ENCODE data around the gene RASSF7.

Gene RASSF7

GRCh38 chr11:595400-595799 is 34.6 kb downstream of the RASSF7 start:
- DNase-seq (ENCODE audit: extremely low read depth, low read depth): no peak
- TF ChIP-seq, protein P1, sequence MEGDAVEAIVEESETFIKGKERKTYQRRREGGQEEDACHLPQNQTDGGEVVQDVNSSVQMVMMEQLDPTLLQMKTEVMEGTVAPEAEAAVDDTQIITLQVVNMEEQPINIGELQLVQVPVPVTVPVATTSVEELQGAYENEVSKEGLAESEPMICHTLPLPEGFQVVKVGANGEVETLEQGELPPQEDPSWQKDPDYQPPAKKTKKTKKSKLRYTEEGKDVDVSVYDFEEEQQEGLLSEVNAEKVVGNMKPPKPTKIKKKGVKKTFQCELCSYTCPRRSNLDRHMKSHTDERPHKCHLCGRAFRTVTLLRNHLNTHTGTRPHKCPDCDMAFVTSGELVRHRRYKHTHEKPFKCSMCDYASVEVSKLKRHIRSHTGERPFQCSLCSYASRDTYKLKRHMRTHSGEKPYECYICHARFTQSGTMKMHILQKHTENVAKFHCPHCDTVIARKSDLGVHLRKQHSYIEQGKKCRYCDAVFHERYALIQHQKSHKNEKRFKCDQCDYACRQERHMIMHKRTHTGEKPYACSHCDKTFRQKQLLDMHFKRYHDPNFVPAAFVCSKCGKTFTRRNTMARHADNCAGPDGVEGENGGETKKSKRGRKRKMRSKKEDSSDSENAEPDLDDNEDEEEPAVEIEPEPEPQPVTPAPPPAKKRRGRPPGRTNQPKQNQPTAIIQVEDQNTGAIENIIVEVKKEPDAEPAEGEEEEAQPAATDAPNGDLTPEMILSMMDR (IDR thresholded peaks at IDR 0.05; ENCODE audit: low read depth, low read length): no peak

- no peak for DNase-seq (ENCODE audit: extremely low read depth, low read depth)
- TF ChIP-seq, protein P1 (IDR thresholded peaks at IDR 0.05; ENCODE audit: low read depth, low read length): no peak
Measured at GRCh38 chr11:596374-596773, 35.6 kb downstream of the RASSF7 start.

DNA sequence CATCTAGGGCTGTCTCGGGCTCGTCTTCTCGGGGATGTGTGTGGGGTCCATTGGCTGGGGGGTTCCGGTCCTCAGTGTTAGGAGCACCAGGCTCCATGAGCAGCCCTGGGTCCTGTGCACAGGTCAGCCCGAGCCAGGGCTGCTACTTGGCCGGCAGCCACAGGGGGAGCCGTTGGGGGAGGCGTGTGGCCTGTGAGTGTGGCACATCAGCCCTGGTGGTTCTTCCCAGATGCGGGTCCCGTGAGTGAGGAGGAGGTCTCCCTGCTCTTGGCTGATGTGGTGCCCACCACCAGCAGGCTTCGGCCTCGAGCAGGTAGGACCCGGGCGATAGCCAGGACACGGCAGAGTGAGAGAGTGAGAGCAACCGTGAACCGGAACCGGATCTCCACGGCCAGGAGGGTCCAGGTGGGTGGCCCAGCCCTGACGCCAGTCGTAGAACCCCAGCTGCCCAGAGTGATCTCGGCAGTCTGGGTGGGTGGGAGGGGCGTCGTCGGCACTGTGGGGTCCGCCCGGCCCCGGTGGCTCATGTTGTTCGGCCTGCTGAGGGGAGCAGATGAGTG is 36.5 kb downstream of the RASSF7 start:
- TF ChIP-seq, protein P1 (IDR thresholded peaks at IDR 0.05; ENCODE audit: low read depth, low read length): no peak
- no peak for DNase-seq (ENCODE audit: extremely low read depth, low read depth)

- no peak for DNase-seq (ENCODE audit: extremely low read depth, low read depth)
Measured at GRCh38 chr11:598005-598680, 37.4 kb downstream of the RASSF7 start.

DNA sequence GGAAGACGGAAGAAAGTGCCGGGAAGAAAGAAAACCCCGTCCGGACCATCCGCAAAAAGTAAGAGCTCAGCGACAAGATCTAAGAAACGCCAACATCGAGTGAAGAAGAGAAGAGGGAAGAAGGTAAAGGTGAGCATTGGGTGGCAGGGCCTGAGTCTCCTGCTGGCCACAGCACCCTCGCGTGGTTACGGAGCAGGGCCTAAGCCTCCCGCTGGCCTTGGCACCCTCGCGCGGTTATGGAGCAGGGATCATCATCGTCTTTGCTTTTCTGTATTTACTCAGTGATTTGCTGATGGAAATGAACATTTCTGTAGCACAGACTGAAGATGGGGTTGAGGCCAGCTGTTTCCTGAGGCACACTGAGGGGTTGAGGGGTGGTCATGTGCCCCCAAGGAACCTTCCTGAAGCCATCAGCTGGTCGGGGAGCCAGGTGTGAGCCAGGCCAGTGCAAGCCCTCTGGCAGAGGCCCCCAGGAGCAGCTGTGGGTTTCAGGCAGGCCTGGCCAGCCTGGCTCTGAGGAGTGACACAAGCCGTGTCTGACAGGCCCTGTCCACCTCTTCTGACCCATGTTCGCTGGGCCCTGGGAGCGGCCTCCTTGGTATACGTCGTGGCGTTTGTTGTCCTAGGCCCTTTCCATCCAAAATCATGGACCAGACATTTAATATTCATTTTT is 40.9 kb downstream of the RASSF7 start:
- DNase-seq (ENCODE audit: extremely low read depth, low read depth): no peak
- TF ChIP-seq, protein P1 (IDR thresholded peaks at IDR 0.05; ENCODE audit: low read depth, low read length): no peak

More at GRCh38 chr11:598005-598680, 37.4 kb downstream of the RASSF7 start:
- TF ChIP-seq, protein P1 (IDR thresholded peaks at IDR 0.05; ENCODE audit: low read depth, low read length): no peak

DNA sequence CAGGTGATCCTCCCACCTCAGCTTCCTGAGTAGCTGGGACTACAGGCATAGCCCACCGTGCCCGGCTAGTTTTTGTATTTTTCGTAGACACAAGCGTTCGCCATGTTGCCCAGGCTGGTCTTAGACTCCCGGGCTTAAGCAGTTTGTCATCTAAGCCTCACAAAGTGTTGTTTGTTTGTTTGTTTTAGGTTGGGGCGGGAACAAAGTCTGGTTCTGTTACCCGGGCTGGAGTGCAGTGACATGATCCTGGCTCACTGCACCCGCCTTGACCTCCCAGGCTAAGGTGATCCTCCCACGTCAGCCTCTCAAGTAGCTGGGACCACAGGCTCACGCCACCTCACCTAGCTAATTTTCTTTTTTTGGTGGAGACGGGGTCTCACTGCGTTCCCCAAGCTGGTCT is 42.4 kb downstream of the RASSF7 start:
- DNase-seq (ENCODE audit: extremely low read depth, low read depth): no peak

More for the DNA sequence above, 42.4 kb downstream of the RASSF7 start:
- TF ChIP-seq, protein P1 (IDR thresholded peaks at IDR 0.05; ENCODE audit: low read depth, low read length): no peak

All from AG09319 (cell line).